H1 (cell line): ENCODE data around the gene CACNB1. TPM values are rescaled to one million over a fixed set of nuclear protein-coding genes. Genes with fewer than 3 reads are reported as not detected.

Experiments used
- CTCF ChIA-PET: fragments of 300-600 bp; sonication (Branson Sonifier 250); formaldehyde crosslinking; loops from one replicate; lab custom pipeline; 2021; ENCODE audit not compliant: partially characterized antibody; lab: Charles Lee
- POLR2A ChIA-PET: fragments of 300-600 bp; sonication (Branson Sonifier 250); formaldehyde crosslinking; loops from one replicate; lab custom pipeline; 2021; ENCODE audit warnings: inconsistent platforms; ENCODE audit not compliant: partially characterized antibody; lab: Charles Lee
- DNase-seq, 2 experiments: peaks; one replicate each; pipeline versions ENCODE4 v3.0.0 to v3.0.0-alpha.2; 2010 to 2022; ENCODE audit warnings: low spot score in 2 of 2, low read depth in 1 of 2, mixed read lengths in 1 of 2
- FAIRE-seq: peaks from 2 replicates; lab custom pipeline; 2011; peaks lifted over from hg19 to GRCh38; lab: Jason Lieb, UNC
- H2AFZ ChIP-seq: 2 replicates; pipeline ENCODE4 v1.8.1; 2012; ENCODE audit warnings: low read length, inconsistent platforms
- H2AK5ac ChIP-seq: 2 replicates; pipeline ENCODE4 v1.6.1; 2013; ENCODE audit warnings: low read depth, low read length
- H2BK120ac ChIP-seq: replicated peaks from 2 replicates; pipeline ENCODE3; 2013; ENCODE audit warnings: low read depth, low read length, inconsistent platforms
- H2BK12ac ChIP-seq: 2 replicates; pipeline ENCODE4 v1.6.1; 2013; ENCODE audit warnings: low read depth, low read length
- H2BK15ac ChIP-seq: 2 replicates; pipeline ENCODE4 v1.6.1; 2013; ENCODE audit warnings: low read length
- H2BK20ac ChIP-seq: 2 replicates; pipeline ENCODE4 v1.6.1; 2013; ENCODE audit warnings: low read length
- H2BK5ac ChIP-seq: 2 replicates; pipeline ENCODE4 v1.6.1; 2013; ENCODE audit warnings: low read depth, low read length
- H3K14ac ChIP-seq: 2 replicates; pipeline ENCODE4 v1.6.1; 2013; ENCODE audit warnings: inconsistent platforms; ENCODE audit not compliant: insufficient read length
- H3K18ac ChIP-seq: 2 replicates; pipeline ENCODE4 v1.6.1; 2013; ENCODE audit warnings: low read length; ENCODE audit errors: extremely low read depth
- H3K23ac ChIP-seq: 2 replicates; pipeline ENCODE4 v1.6.1; 2013; ENCODE audit warnings: inconsistent platforms; ENCODE audit not compliant: insufficient read length
- H3K23me2 ChIP-seq: 2 replicates; pipeline ENCODE4 v1.6.1; 2013; ENCODE audit warnings: low read depth, low read length
- H3K27ac ChIP-seq: 2 replicates; pipeline ENCODE4 v1.6.1; 2011; ENCODE audit warnings: low read depth, low read length, inconsistent platforms
- H3K27me3 ChIP-seq, 4 experiments: replicated peaks in 1 of 4; 1 replicate in 1 of 4; 2 replicates in 3 of 4; pipeline versions ENCODE4 v1.6.1 to v1.8.1; 2011 to 2013; ENCODE audit warnings: low read length in 3 of 4, mild to moderate bottlenecking in 3 of 4, inconsistent platforms in 2 of 4, mixed read lengths in 2 of 4, moderate library complexity in 1 of 4; ENCODE audit not compliant: control insufficient read depth in 3 of 4, insufficient read depth in 3 of 4; ENCODE audit errors: extremely low read depth in 1 of 4
- H3K36me3 ChIP-seq, 4 experiments: 2 replicates each; pipeline versions ENCODE4 v1.6.1 to v1.8.1; 2011 to 2013; ENCODE audit warnings: mild to moderate bottlenecking in 4 of 4, low read length in 3 of 4, moderate library complexity in 2 of 4, control low read depth in 1 of 4, inconsistent platforms in 1 of 4; ENCODE audit not compliant: insufficient read depth in 4 of 4, control insufficient read depth in 2 of 4
- H3K4ac ChIP-seq: replicated peaks from 2 replicates; pipeline ENCODE3; 2013; ENCODE audit warnings: low read length, low read depth, mixed read lengths, inconsistent platforms; ENCODE audit not compliant: insufficient read length
- H3K4me1 ChIP-seq, 4 experiments: replicated peaks in 1 of 4; 1 replicate in 1 of 4; 2 replicates in 3 of 4; pipeline versions ENCODE4 v1.6.1 to v1.8.1; 2011 to 2013; ENCODE audit warnings: low read length in 3 of 4, inconsistent platforms in 2 of 4, mixed read lengths in 1 of 4; ENCODE audit not compliant: insufficient read depth in 4 of 4, control insufficient read depth in 3 of 4
- H3K4me2 ChIP-seq, 2 experiments: 2 replicates each; pipeline versions ENCODE4 v1.6.1 to v1.8.1; 2011 to 2013; ENCODE audit warnings: low read depth in 2 of 2, low read length in 2 of 2, control low read depth in 1 of 2, inconsistent platforms in 1 of 2, mild to moderate bottlenecking in 1 of 2; ENCODE audit not compliant: insufficient read depth in 1 of 2
- H3K4me3 ChIP-seq, 4 experiments: fragments of 200-600, 300-600 bp in 1 of 4; sonication (generic), shearing (Covaris generic), sonication (Bioruptor Twin) in 1 of 4; 2 replicates each; pipeline versions ENCODE4 v1.5.1 to v1.8.1; 2011 to 2016; ENCODE audit warnings: low read length in 4 of 4, low read depth in 3 of 4, control low read depth in 2 of 4, inconsistent platforms in 2 of 4, mild to moderate bottlenecking in 2 of 4, mixed read lengths in 1 of 4, moderate library complexity in 1 of 4; ENCODE audit not compliant: insufficient read depth in 2 of 4; ENCODE audit errors: extremely low read depth in 1 of 4
- H3K56ac ChIP-seq: replicated peaks from 2 replicates; pipeline ENCODE3; 2013; ENCODE audit warnings: low read depth, mild to moderate bottlenecking, mixed read lengths, low read length, inconsistent platforms; ENCODE audit not compliant: insufficient read length
- H3K79me1 ChIP-seq: 2 replicates; pipeline ENCODE4 v1.6.1; 2013; ENCODE audit warnings: low read depth, low read length, control low read depth
- H3K79me2 ChIP-seq, 2 experiments: 2 replicates each; pipeline versions ENCODE4 v1.6.1 to v1.8.1; 2012 to 2013; ENCODE audit warnings: low read length in 2 of 2, mild to moderate bottlenecking in 2 of 2, inconsistent platforms in 1 of 2; ENCODE audit not compliant: insufficient read depth in 2 of 2, control insufficient read depth in 1 of 2
- H3K9ac ChIP-seq, 4 experiments: replicated peaks in 1 of 4; 1 replicate in 1 of 4; 2 replicates in 3 of 4; pipeline versions ENCODE4 v1.6.1 to v1.8.1; 2011 to 2013; ENCODE audit warnings: low read depth in 3 of 4, low read length in 3 of 4, control low read depth in 2 of 4, mild to moderate bottlenecking in 2 of 4, moderate library complexity in 2 of 4, inconsistent platforms in 1 of 4; ENCODE audit errors: extremely low read depth in 1 of 4
- H3K9me3 ChIP-seq, 2 experiments: 2 replicates each; pipeline versions ENCODE4 v1.6.1 to v1.8.1; 2012 to 2013; ENCODE audit warnings: mild to moderate bottlenecking in 2 of 2, moderate library complexity in 2 of 2, control low read depth in 1 of 2, inconsistent platforms in 1 of 2, low read depth in 1 of 2, low read length in 1 of 2, mixed read lengths in 1 of 2; ENCODE audit not compliant: insufficient read depth in 2 of 2
- H4K20me1 ChIP-seq, 2 experiments: replicated peaks in 1 of 2; 2 replicates each; pipeline versions ENCODE3 to v1.8.1; 2011 to 2013; ENCODE audit warnings: inconsistent platforms in 2 of 2, low read length in 2 of 2, mild to moderate bottlenecking in 1 of 2; ENCODE audit not compliant: insufficient read depth in 2 of 2, control insufficient read depth in 1 of 2
- H4K5ac ChIP-seq: 2 replicates; pipeline ENCODE4 v1.6.1; 2013; ENCODE audit warnings: low read length, low read depth, mixed read lengths, inconsistent platforms; ENCODE audit not compliant: insufficient read length
- H4K8ac ChIP-seq: 2 replicates; pipeline ENCODE4 v1.8.0; 2013; ENCODE audit warnings: mild to moderate bottlenecking, moderate library complexity, low read length, inconsistent platforms; ENCODE audit not compliant: insufficient read depth; ENCODE audit errors: extremely low read depth
- H4K91ac ChIP-seq: replicated peaks from 2 replicates; pipeline ENCODE3; 2013; ENCODE audit warnings: low read length, mixed read lengths, inconsistent platforms; ENCODE audit not compliant: insufficient read length
- CHD1 ChIP-seq: IDR thresholded peaks from 2 replicates; pipeline ENCODE4 v1.6.1; 2012; ENCODE audit warnings: low read depth, low read length, improper control_type of control experiment
- CTCF ChIP-seq, 3 experiments: IDR thresholded peaks; 1 replicate in 2 of 3; 2 replicates in 1 of 3; pipeline versions ENCODE4 v1.5.1 to v1.6.1; 2011; ENCODE audit warnings: low read length in 3 of 3, mild to moderate bottlenecking in 3 of 3, inconsistent platforms in 2 of 3, low read depth in 1 of 3, moderate library complexity in 1 of 3; ENCODE audit not compliant: insufficient read depth in 1 of 3; ENCODE audit errors: control extremely low read depth in 1 of 3
- POLR2A ChIP-seq, 2 experiments: IDR thresholded peaks; 1 replicate in 1 of 2; 2 replicates in 1 of 2; pipeline ENCODE4 v1.6.1; 2011; ENCODE audit warnings: low read depth in 2 of 2, low read length in 2 of 2, mild to moderate bottlenecking in 2 of 2; ENCODE audit errors: control extremely low read depth in 1 of 2
- POLR2AphosphoS5 ChIP-seq: IDR thresholded peaks from 2 replicates; pipeline ENCODE4 v1.6.1; 2011; ENCODE audit warnings: low read depth, low read length
- WGBS, 2 experiments: shearing (Covaris generic) in 1 of 2; methylation state at CpG; one replicate each; pipeline versions ENCODE4 v1.1.6 to v1.1.7; 2013 to 2015; ENCODE audit warnings: low lambda C conversion rate in 2 of 2, mixed read lengths in 2 of 2, inconsistent platforms in 1 of 2, low coverage in 1 of 2, missing lambda C conversion rate in 1 of 2; ENCODE audit not compliant: insufficient replicate concordance in 2 of 2, insufficient coverage in 1 of 2, insufficient read length in 1 of 2; ENCODE audit errors: extremely low coverage in 1 of 2, missing lambda C conversion rate in 1 of 2; 5-methylcytosine and 5-hydroxymethylcytosine counted together
- polyA plus RNA-seq, 7 experiments: library from polyadenylated mRNA; depleted of rRNA in 3 of 7; stranded (reverse) in 5 of 7; unstranded in 2 of 7; fragments of >200 nt in 5 of 7; fragments of 200-250 nt in 2 of 7; gene quantifications; 1 replicate in 5 of 7; 2 replicates in 1 of 7; 4 replicates in 1 of 7; pipeline versions ENCODE4 v1.2.1 to v1.2.3, GENCODE V29; 2011 to 2013; ENCODE audit warnings: missing spikeins in 2 of 7, mixed read lengths in 2 of 7
- total RNA-seq: library from RNA; stranded (reverse); fragmentation: NEBNext Ultra II Directional; extraction: Animal tissue kit (Norgen Biotek cat#: 25700); gene quantifications from 2 replicates; pipeline ENCODE4 v1.2.1, GENCODE V29; 2021

CACNB1 gene
- total and polyA plus RNA-seq, 2 of the 8 experiments (the other 6 are each of a cell fraction or from before 2014, with no cell fraction given), result 7.2 to 17.8 TPM

GRCh38 chr17:39200957-39201510, 3.6 kb upstream of the CACNB1 start:
- no peak overlapping the region for H3K18ac ChIP-seq
- FAIRE-seq, result no peak
- ChIA-PET POLR2A (interaction anchor here (0.6 to 9.5 kb wide), 17 partner anchors 7 to 376 kb away, joined by 3 to 92 read pairs (median 7); partner anchors contain the start of genes CWC25 and STAC2), CTCF (interaction anchor here (0.6 to 24.1 kb wide), 3 partner anchors 21 to 39 kb away, joined by 3 to 982 read pairs (median 5); no protein-coding TSS in a partner anchor)
- peak overlapping the region; percentile 93 to 98 (median 98) for H3K9ac ChIP-seq
- peaks cover 11% of the 10 kb centered on the region for H3K23me2 ChIP-seq
- peak overlapping the region; percentile 62 for H3K56ac ChIP-seq
- no peak overlapping the region for H2BK20ac ChIP-seq
- 70% methylated on average over 11 of the region's 11 CpGs; no CpG with 5 or more reads in 1 of the 2 experiments for WGBS, 2 experiments
- H4K91ac ChIP-seq, result peak overlapping the region; percentile 12
- H3K9me3 ChIP-seq, result no peaks in the 10 kb centered on the region
- no peak for DNase-seq
- peaks cover 5% of the 10 kb centered on the region in 2 experiments for H4K20me1 ChIP-seq
- H3K4me3 ChIP-seq, result peak overlapping the region; percentile 85 to 96 (median 92)
- peak overlapping the region; percentile 19 for H3K4ac ChIP-seq
- peaks cover 7 to 31% of the 10 kb centered on the region in 2 experiments for H3K79me2 ChIP-seq
- no peaks in the 10 kb centered on the region for H3K27me3 ChIP-seq
- peaks cover 2% of the 10 kb centered on the region for H3K79me1 ChIP-seq
- no peak overlapping the region for H2BK15ac ChIP-seq
- TF ChIP-seq CHD1 (no peak), POLR2AphosphoS5 (peak; percentile 25; the same call in 1 of the 2 replicates), POLR2A (IDR thresholded peaks at IDR 0.05; ENCODE audit: control extremely low read depth in 1 of 2, low read depth in 2 of 2, low read length in 2 of 2) (peak; percentile 49 to 72; a peak in 2 of 3 replicates), CTCF (IDR thresholded peaks at IDR 0.05; ENCODE audit: control extremely low read depth in 1 of 3, insufficient read depth in 1 of 3, low read depth in 1 of 3, low read length in 3 of 3) (no peak)
- no peak overlapping the region for H2BK12ac ChIP-seq
- H4K8ac ChIP-seq, result no peak overlapping the region
- H3K4me1 ChIP-seq, result peaks cover 4 to 13% (median 9%) of the 10 kb centered on the region in 4 experiments
- no peak overlapping the region for H4K5ac ChIP-seq
- H3K23ac ChIP-seq, result no peak overlapping the region
- peaks cover 30 to 44% (median 38%) of the 10 kb centered on the region in 4 experiments for H3K36me3 ChIP-seq
- peak overlapping the region; percentile 99; the same call in 1 of the 2 replicates for H3K27ac ChIP-seq
- peak overlapping the region; percentile 87 to 92 for H3K4me2 ChIP-seq
- H2BK5ac ChIP-seq, result no peak overlapping the region
- no peak overlapping the region for H2BK120ac ChIP-seq
- H3K14ac ChIP-seq, result no peak overlapping the region
- no peak overlapping the region for H2AK5ac ChIP-seq
- H2AFZ ChIP-seq, result no peak overlapping the region
